ENCODE results near the gene HSD17B7. TPM values are rescaled to one million over a fixed set of nuclear protein-coding genes. Genes with fewer than 3 reads are reported as not detected.

Gene HSD17B7
- polyA plus RNA-seq, 3 donors, result 11.6 to 15.4 (median 11.9) TPM

- Mint-ChIP-seq H3K27me3 (ENCODE audit: low read depth in 3 of 3) (peaks cover 31 to 42% (median 37%) of the 10 kb centered on the region in 3 donors), H3K4me1 (peaks cover 9% of the 10 kb centered on the region), H3K9me3 (peaks cover 0 to 9% (median 1%) of the 10 kb centered on the region in 7 donors), H3K36me3 (no peaks in the 10 kb centered on the region), H3K4me3 (peak overlapping the region in 1 of 2 donors; percentile 17), H3K27ac (no peak overlapping the region)
- DNase-seq, result no peak
- Histone ChIP-seq H3K9me3 (replicated peaks in 1 of 2; ENCODE audit: control insufficient read depth in 1 of 2, insufficient read depth in 1 of 2, low read length in 2 of 2) (peaks cover 0 to 9% of the 10 kb centered on the region in 2 donors), H3K4me2 (replicated peaks; ENCODE audit: extremely low read depth, low read length, poor library complexity, severe bottlenecking) (no peak overlapping the region), H3K4me3 (replicated peaks in 1 of 3; ENCODE audit: low read depth in 2 of 3, low read length in 3 of 3) (no peak overlapping the region), H3K27ac (ENCODE audit: low read depth in 1 of 2, low read length in 2 of 2) (no peak overlapping the region), H3K27me3 (ENCODE audit: control insufficient read depth in 2 of 2, insufficient read depth in 2 of 2, low read length in 2 of 2) (peaks cover 42 to 46% of the 10 kb centered on the region in 2 donors), H3K36me3 (replicated peaks in 1 of 2; ENCODE audit: control insufficient read depth in 1 of 2, insufficient read depth in 2 of 2, low read length in 2 of 2) (no peaks in the 10 kb centered on the region), H3K79me2 (ENCODE audit: insufficient read depth, low read length) (no peaks in the 10 kb centered on the region), H2AFZ (ENCODE audit: insufficient read depth, low read depth, low read length, poor library complexity, severe bottlenecking) (no peak overlapping the region), H3K4me1 (ENCODE audit: control insufficient read depth in 1 of 2, insufficient read depth in 2 of 2, low read length in 2 of 2) (no peaks in the 10 kb centered on the region), H3K9ac (ENCODE audit: insufficient read depth, low read length, poor library complexity, severe bottlenecking) (no peak overlapping the region), H4K20me1 (ENCODE audit: insufficient read depth, low read length) (no peaks in the 10 kb centered on the region)
- TF ChIP-seq CTCF (IDR thresholded peaks at IDR 0.05), result no peak
- intact Hi-C loops (cut with micrococcal nuclease), result no loop called here
- WGBS (ENCODE audit: insufficient coverage), result no CpG with 5 or more reads among the region's 2 CpGs
Measured at GRCh38 chr1:162823771-162824525, 33.4 kb downstream of the HSD17B7 start.

GRCh38 chr1:162829268-162829667, 38.8 kb downstream of the HSD17B7 start:
- H2AFZ ChIP-seq (ENCODE audit: insufficient read depth, low read depth, low read length, poor library complexity, severe bottlenecking), result no peak overlapping the region
- intact Hi-C loops (cut with micrococcal nuclease), result no loop called here
- H3K4me1 ChIP-seq (ENCODE audit: control insufficient read depth in 1 of 2, insufficient read depth in 2 of 2, low read length in 2 of 2), result no peaks in the 10 kb centered on the region
- no CpG with 5 or more reads among the region's 1 CpG for WGBS (ENCODE audit: insufficient coverage)
- DNase-seq, result no peak
- H3K36me3 Mint-ChIP-seq, result no peaks in the 10 kb centered on the region
- no peak overlapping the region for H3K4me3 Mint-ChIP-seq
- no peaks in the 10 kb centered on the region for H3K9me3 ChIP-seq (replicated peaks in 1 of 2; ENCODE audit: control insufficient read depth in 1 of 2, insufficient read depth in 1 of 2, low read length in 2 of 2)
- no peaks in the 10 kb centered on the region for H3K4me1 Mint-ChIP-seq
- H3K27me3 ChIP-seq (ENCODE audit: control insufficient read depth in 2 of 2, insufficient read depth in 2 of 2, low read length in 2 of 2), result peaks cover 7 to 8% of the 10 kb centered on the region in 2 donors
- no peak overlapping the region for H3K9ac ChIP-seq (ENCODE audit: insufficient read depth, low read length, poor library complexity, severe bottlenecking)
- H3K4me2 ChIP-seq (replicated peaks; ENCODE audit: extremely low read depth, low read length, poor library complexity, severe bottlenecking), result no peak overlapping the region
- H3K27ac Mint-ChIP-seq, result peak overlapping the region in 1 of 7 donors; percentile 13
- H3K9me3 Mint-ChIP-seq, result peaks cover 0 to 7% (median 5%) of the 10 kb centered on the region in 7 donors
- no peaks in the 10 kb centered on the region for H3K36me3 ChIP-seq (replicated peaks in 1 of 2; ENCODE audit: control insufficient read depth in 1 of 2, insufficient read depth in 2 of 2, low read length in 2 of 2)
- TF ChIP-seq CTCF (IDR thresholded peaks at IDR 0.05), result no peak
- no peak overlapping the region for H3K27ac ChIP-seq (ENCODE audit: low read depth in 1 of 2, low read length in 2 of 2)
- H3K27me3 Mint-ChIP-seq (ENCODE audit: low read depth in 3 of 3), result peaks cover 11 to 14% (median 11%) of the 10 kb centered on the region in 3 donors
- H3K4me3 ChIP-seq (replicated peaks in 1 of 3; ENCODE audit: low read depth in 2 of 3, low read length in 3 of 3), result no peak overlapping the region
- no peaks in the 10 kb centered on the region for H3K79me2 ChIP-seq (ENCODE audit: insufficient read depth, low read length)
- no peaks in the 10 kb centered on the region for H4K20me1 ChIP-seq (ENCODE audit: insufficient read depth, low read length)
